Skeletal muscle tissue (tissue), 4 donors: Measurements from ENCODE around the gene PRR9. TPM values are rescaled to one million over a fixed set of nuclear protein-coding genes. Genes with fewer than 3 reads are reported as not detected.

Source experiments
- H3K27ac ChIP-seq: one replicate; pipeline ENCODE4 v1.7.0; 2013; ENCODE audit warnings: mild to moderate bottlenecking, low read depth, low read length, inconsistent platforms
- H3K27me3 ChIP-seq, 3 donors: one replicate each; pipeline ENCODE4 v1.7.0; 2013; ENCODE audit warnings: low read length in 3 of 3; ENCODE audit not compliant: control insufficient read depth in 3 of 3, insufficient read depth in 3 of 3
- H3K36me3 ChIP-seq, 3 donors: one replicate each; pipeline ENCODE4 v1.7.0; 2013; ENCODE audit warnings: low read length in 3 of 3; ENCODE audit not compliant: control insufficient read depth in 3 of 3, insufficient read depth in 3 of 3
- H3K4me1 ChIP-seq, 3 donors: one replicate each; pipeline ENCODE4 v1.7.0; 2013; ENCODE audit warnings: low read length in 3 of 3, mild to moderate bottlenecking in 3 of 3; ENCODE audit not compliant: control insufficient read depth in 3 of 3, insufficient read depth in 3 of 3
- H3K4me3 ChIP-seq, 3 donors: one replicate each; pipeline ENCODE4 v1.7.0; 2013; ENCODE audit warnings: low read length in 3 of 3
- H3K9ac ChIP-seq, 3 donors: one replicate each; pipeline ENCODE4 v1.7.0; 2013; ENCODE audit warnings: low read length in 3 of 3, mild to moderate bottlenecking in 3 of 3, moderate library complexity in 2 of 3, low read depth in 1 of 3
- H3K9me3 ChIP-seq, 3 donors: one replicate each; pipeline ENCODE4 v1.7.0; 2013; ENCODE audit warnings: low read length in 3 of 3; ENCODE audit not compliant: control insufficient read depth in 3 of 3
- total RNA-seq: library from RNA; depleted of rRNA; stranded (reverse); fragments of >200 nt; gene quantifications from one replicate; pipeline ENCODE4 v1.2.3, GENCODE V29; 2014
- donor health status: Osteomylitis.

Gene PRR9
- total RNA-seq, 1 donor from 2014 or later, result not detected

- H3K9me3 ChIP-seq, result no peaks in the 10 kb centered on the region
- H3K4me3 ChIP-seq, result no peak overlapping the region
- H3K9ac ChIP-seq, result no peak overlapping the region
- H3K27me3 ChIP-seq, result peaks cover 23 to 42% (median 40%) of the 10 kb centered on the region in 3 donors
- no peak overlapping the region for H3K27ac ChIP-seq
- H3K36me3 ChIP-seq, result no peaks in the 10 kb centered on the region
- H3K4me1 ChIP-seq, result peaks cover 7 to 8% (median 8%) of the 10 kb centered on the region in 3 donors
Observed at GRCh38 chr1:153260585-153261280, 43.3 kb downstream of the PRR9 start.

- Histone ChIP-seq H3K36me3 (no peaks in the 10 kb centered on the region), H3K4me1 (peaks cover 7 to 8% (median 8%) of the 10 kb centered on the region in 3 donors), H3K4me3 (peak overlapping the region; percentile 9 to 46 (median 45)), H3K9ac (no peak overlapping the region), H3K9me3 (no peaks in the 10 kb centered on the region), H3K27ac (no peak overlapping the region), H3K27me3 (peaks cover 23 to 45% (median 40%) of the 10 kb centered on the region in 3 donors)
Observed at GRCh38 chr1:153261281-153262069, 44.1 kb downstream of the PRR9 start.

- H3K36me3 ChIP-seq, result no peaks in the 10 kb centered on the region
- H3K27ac ChIP-seq, result no peak overlapping the region
- peaks cover 7 to 8% (median 8%) of the 10 kb centered on the region in 3 donors for H3K4me1 ChIP-seq
- peak overlapping the region; percentile 9 to 46 (median 45) for H3K4me3 ChIP-seq
- peaks cover 23 to 45% (median 40%) of the 10 kb centered on the region in 3 donors for H3K27me3 ChIP-seq
- H3K9me3 ChIP-seq, result no peaks in the 10 kb centered on the region
- H3K9ac ChIP-seq, result no peak overlapping the region
Observed at GRCh38 chr1:153262070-153262366, 44.6 kb downstream of the PRR9 start.

GRCh38 chr1:153262462-153263157, 45.2 kb downstream of the PRR9 start:
- Histone ChIP-seq H3K27me3 (peaks cover 23 to 45% (median 40%) of the 10 kb centered on the region in 3 donors), H3K9ac (no peak overlapping the region), H3K9me3 (no peaks in the 10 kb centered on the region), H3K36me3 (no peaks in the 10 kb centered on the region), H3K4me3 (no peak overlapping the region), H3K4me1 (peaks cover 7 to 8% (median 8%) of the 10 kb centered on the region in 3 donors), H3K27ac (no peak overlapping the region)

GRCh38 chr1:153265457-153265856, 48.1 kb downstream of the PRR9 start:
- H3K27me3 ChIP-seq, result peaks cover 22 to 28% (median 26%) of the 10 kb centered on the region in 3 donors

More at GRCh38 chr1:153265457-153265856, 48.1 kb downstream of the PRR9 start:
- Histone ChIP-seq H3K36me3 (no peaks in the 10 kb centered on the region), H3K4me3 (no peak overlapping the region), H3K4me1 (peaks cover 7 to 8% (median 8%) of the 10 kb centered on the region in 3 donors), H3K9ac (no peak overlapping the region), H3K9me3 (no peaks in the 10 kb centered on the region), H3K27ac (no peak overlapping the region)

Other genes starting within 250 kb of the PRR9 start
- not detected for gene SPRR4, start 246.9 kb upstream of the PRR9 start, total RNA-seq
- not detected for gene SPRR1A, start 233.5 kb upstream of the PRR9 start, total RNA-seq
- not detected for gene SPRR3, start 215.8 kb upstream of the PRR9 start, total RNA-seq
- not detected for gene SPRR1B, start 186.4 kb upstream of the PRR9 start, total RNA-seq
- gene SPRR2D, start 176.5 kb upstream of the PRR9 start, total RNA-seq, result not detected
- not detected for gene SPRR2A, start 160.1 kb upstream of the PRR9 start, total RNA-seq
- gene SPRR2B, start 146.0 kb upstream of the PRR9 start, total RNA-seq, result not detected
- gene SPRR2E, start 123.1 kb upstream of the PRR9 start, total RNA-seq, result not detected
- gene SPRR2F, start 104.1 kb upstream of the PRR9 start, total RNA-seq, result not detected
- gene SPRR2G, start 66.7 kb upstream of the PRR9 start, total RNA-seq, result not detected
- gene LELP1, start 14.2 kb upstream of the PRR9 start, total RNA-seq, result not detected
- gene LORICRIN, start 42.1 kb downstream of the PRR9 start, total RNA-seq, result not detected
- not detected for gene PGLYRP3, start 95.4 kb downstream of the PRR9 start, total RNA-seq
- not detected for gene PGLYRP4, start 131.3 kb downstream of the PRR9 start, total RNA-seq
- 218 TPM for gene S100A9, start 140.3 kb downstream of the PRR9 start, total RNA-seq
- gene S100A12, start 158.0 kb downstream of the PRR9 start, total RNA-seq, result 23.0 TPM
- gene S100A8, start 173.5 kb downstream of the PRR9 start, total RNA-seq, result 67.3 TPM
- gene S100A7A, start 198.9 kb downstream of the PRR9 start, total RNA-seq, result not detected
- gene S100A7, start 243.1 kb downstream of the PRR9 start, total RNA-seq, result not detected